Measurements from ENCODE around the gene SAMD4A.

GRCh38 chr14:54785778-54786770, 219.1 kb downstream of the SAMD4A start:
- no peak for TF ChIP-seq ZNF274 (IDR thresholded peaks at IDR 0.05; ENCODE audit: low read depth, low read length)
- TF ChIP-seq YY1 (IDR thresholded peaks at IDR 0.05; ENCODE audit: insufficient read depth, insufficient read length), result no peak
- no peak for TF ChIP-seq SUZ12 (IDR thresholded peaks at IDR 0.05; ENCODE audit: extremely low read depth, insufficient read depth, insufficient read length)
